HG03196 (cell line): ENCODE data around the gene STAB1.

Source experiments
- ATAC-seq: cut with Tn5 transposase; IDR thresholded peaks from one replicate; pipeline ENCODE4 v1.9.1; 2021; ENCODE audit not compliant: unreplicated experiment

STAB1 gene

DNA sequence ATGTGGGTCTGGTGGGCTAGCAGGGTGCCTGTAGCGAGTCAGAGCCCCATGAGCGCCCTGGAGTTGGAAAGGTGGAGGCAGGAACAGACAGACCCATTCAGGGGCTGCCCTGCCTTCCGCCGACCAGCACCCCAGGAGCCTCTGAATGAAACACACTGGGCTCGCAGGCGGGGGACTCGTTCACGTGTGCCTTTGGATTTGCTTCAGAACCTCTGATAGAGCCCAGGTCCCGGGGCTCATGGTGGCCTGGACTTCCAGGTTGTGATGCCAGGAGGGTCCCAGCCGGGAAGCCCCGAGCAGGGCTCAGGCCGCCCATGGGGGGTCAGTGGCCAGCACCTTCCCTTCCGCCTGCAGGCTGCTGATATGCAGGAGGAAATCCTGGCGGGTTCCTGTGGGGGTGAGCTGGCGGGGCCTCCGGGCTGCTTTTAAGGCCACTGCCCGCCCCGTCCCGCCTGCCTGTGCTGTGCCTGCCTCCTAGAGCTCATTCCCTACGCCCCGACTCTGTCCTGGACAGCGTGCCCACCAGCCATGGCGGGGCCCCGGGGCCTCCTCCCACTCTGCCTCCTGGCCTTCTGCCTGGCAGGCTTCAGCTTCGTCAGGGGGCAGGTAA lies at the start of gene STAB1:
Gene STAB1, plus strand, starts transcription at position 453 of the 610 bp plus-strand sequence. Its CDS starts 76 bp downstream, at position 529.
- no peak for ATAC-seq

DNA sequence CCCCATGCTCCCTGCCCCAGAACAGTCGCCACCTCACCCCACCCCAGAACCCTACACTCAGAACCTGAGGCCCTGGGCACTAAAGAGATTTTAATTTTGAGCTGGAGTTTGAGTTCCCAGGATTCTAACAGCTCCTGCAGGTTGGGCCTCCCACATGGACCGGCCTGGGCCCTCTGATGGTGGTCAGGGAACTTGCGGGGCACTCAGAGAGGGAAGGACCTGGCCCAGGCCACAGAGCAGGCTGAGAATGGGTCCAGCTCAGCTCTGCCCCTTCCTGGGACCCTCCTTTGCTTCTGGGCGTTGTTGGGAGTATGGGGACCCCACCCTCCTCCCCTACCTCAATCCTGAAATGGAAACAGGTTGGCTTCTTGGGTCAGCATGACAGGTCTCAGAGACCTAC lies 49.1 kb upstream of the STAB1 start:
- no peak for ATAC-seq

- ATAC-seq = no peak
Observed at GRCh38 chr3:52446631-52447511, 48.3 kb upstream of the STAB1 start.

DNA sequence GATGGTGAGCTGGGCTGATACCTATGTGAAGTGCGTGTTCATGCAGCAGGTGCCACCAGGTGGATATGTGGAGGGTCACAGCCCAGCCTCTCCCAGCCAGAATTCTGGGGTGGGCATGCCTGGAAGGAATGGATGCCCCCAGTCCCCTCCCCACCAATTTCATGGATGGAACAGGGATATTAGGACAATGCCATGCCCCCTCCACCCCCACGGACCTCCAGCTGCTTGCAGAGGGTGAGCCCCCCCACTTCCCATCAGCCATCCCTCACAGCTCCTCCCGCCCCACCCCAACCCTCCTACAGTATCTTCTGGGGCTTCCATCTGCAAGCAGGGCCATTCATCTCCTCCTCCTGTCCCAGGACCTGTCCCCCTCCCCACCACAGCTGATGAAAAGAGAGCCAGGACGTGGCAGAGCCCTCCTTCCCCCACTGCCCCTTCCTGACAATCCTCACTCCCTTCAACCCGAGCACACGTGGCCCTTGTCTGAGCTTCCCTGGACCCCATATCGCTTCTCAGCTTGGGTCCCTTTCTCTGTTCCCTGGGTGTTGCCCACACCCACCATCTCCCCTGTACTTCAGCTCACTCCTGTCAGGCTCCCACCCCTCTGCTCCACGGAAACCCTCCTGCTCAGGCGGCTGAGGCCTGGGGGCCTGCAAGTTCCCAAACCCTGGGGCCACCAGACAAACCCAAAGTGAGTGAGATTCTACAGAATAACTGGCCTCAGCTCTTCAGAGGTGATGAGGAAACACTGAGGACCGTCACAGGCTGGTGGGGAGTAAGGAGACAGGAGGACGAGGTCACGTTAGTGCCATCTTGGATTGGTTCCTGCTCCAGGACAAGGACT lies 47.4 kb upstream of the STAB1 start:
- no peak for ATAC-seq

- no peak for ATAC-seq
Observed at GRCh38 chr3:52450489-52451236, 44.5 kb upstream of the STAB1 start.

- no peak for ATAC-seq
Observed at GRCh38 chr3:52451237-52452083, 43.7 kb upstream of the STAB1 start.

DNA sequence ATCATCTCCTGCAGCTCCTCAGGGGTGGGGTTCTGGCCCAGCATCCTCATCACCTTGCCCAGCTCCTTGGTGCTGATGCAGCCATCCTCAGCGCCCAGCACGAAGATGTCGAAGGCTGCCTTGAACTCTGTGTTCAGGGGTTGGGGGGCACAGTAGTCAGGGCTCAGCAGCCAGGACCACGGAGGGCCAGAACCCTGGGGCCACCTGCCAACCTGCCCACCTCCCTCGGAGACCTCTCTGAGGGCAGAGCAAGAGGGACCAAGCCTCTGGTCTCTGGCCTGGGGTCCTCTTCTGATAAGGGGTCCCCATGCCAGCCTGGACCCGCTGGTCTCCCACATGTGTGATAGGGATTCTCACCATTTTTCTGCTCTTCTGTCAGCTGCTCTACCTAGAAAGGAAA lies 43.0 kb upstream of the STAB1 start:
- ATAC-seq = no peak

- ATAC-seq = no peak
Observed at GRCh38 chr3:52452570-52453221, 42.4 kb upstream of the STAB1 start.

- ATAC-seq = no peak
Observed at GRCh38 chr3:52453496-52454249, 41.5 kb upstream of the STAB1 start, which contains the start of gene TNNC1. TSS of gene TNNC1 (minus strand) at chr3:52454041. CDS start at chr3:52454015, 26 bp downstream.

- ATAC-seq = no peak
Observed at GRCh38 chr3:52454250-52454937, 40.7 kb upstream of the STAB1 start.

DNA sequence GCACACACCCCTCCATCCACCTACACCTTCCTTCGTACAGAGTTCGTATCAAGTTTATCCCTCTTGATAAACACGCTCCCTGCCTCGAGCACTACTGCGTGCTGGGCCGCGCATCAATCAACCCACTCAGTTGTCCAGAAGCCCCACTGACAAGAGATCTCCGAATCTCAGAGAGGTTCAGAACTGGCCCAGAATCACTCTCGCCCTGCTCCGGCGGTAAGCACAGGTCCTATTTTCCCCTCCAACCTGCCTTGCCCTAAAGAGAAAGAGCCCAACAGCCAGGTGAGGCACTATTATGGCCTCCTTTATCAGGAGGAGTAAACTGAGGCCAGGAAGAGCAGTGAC lies 40.2 kb upstream of the STAB1 start:
- ATAC-seq = no peak

- no peak for ATAC-seq
Observed at GRCh38 chr3:52455283-52456168, 39.6 kb upstream of the STAB1 start, which contains the start of gene NISCH. TSS of gene NISCH (plus strand) at chr3:52455604. CDS start at chr3:52455642, 38 bp downstream.

- ATAC-seq = no peak
Observed at GRCh38 chr3:52456169-52456799, 38.9 kb upstream of the STAB1 start.

DNA sequence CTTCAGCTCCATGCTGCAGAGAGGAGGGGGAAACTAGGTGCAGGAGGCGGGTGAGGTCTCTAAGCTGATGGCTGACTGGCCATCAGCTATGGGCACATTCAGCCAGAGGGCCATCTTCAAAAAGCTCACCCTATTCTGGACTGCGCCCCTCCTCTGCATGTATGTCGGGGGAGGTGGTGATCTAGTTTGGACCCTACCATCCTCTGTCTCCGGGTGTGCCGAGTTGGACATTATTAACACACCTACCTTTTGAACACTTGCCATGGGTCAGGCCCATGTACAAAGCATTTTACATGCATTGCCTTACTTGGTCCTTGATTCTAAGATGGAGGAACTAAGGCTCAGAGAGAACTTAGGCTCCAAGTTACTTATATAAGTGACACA lies 38.3 kb upstream of the STAB1 start:
- ATAC-seq = no peak

DNA sequence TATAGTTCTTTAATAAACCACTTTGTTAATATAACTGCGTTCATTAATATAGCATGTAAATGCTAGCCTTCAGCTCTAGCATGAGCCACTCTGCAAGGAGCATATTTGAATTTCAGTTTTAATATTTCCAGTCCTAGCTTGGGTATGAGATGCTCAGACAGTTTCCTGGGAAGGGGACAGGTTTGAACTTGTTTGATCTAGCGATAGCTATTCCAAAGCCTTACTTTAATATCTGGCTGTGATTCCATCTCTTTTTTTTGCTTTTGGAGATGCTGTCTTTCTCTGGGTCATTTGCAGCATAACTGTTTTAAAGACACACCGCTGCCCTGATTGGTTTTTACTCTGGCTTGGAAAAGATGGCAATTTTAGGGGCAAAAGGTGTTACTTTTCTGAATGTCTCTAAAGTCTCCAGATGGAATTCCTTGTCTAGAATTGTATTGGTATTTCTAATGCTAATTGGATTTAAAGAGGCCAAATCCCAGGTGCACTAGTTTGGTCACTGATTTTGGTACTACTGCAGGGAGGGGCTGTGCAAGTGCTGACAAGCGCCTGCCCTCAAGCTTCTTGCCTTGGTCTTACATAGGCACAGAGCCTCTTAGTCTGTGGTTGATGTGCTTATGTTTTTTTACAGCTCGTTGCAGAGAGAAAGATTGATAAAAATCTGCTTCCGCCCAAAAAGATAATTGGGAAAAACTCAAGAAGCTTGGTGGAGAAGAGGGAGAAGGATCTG lies 36.9 kb upstream of the STAB1 start:
- ATAC-seq = no peak
